ENCODE results near the gene CEBPA.

CEBPA gene

GRCh38 chr19:33302175-33302973 lies at the start of gene CEBPA:
TSS of gene CEBPA (minus strand) at chr19:33302534. CDS start at chr19:33302414, 120 bp downstream.
- peak; percentile 81 for DNase-seq

- DNase-seq = no peak
Observed at GRCh38 chr19:33350538-33351309, 48.4 kb upstream of the CEBPA start.

GRCh38 chr19:33349319-33350289 lies 47.3 kb upstream of the CEBPA start:
- DNase-seq = no peak

- DNase-seq = no peak
Observed at GRCh38 chr19:33348301-33349010, 46.1 kb upstream of the CEBPA start.

GRCh38 chr19:33347300-33347699 lies 45.0 kb upstream of the CEBPA start:
- DNase-seq = no peak

- DNase-seq = no peak
Observed at GRCh38 chr19:33346665-33347064, 44.3 kb upstream of the CEBPA start.

- DNase-seq = no peak
Observed at GRCh38 chr19:33345163-33345562, 42.8 kb upstream of the CEBPA start.

GRCh38 chr19:33344573-33344925 lies 42.2 kb upstream of the CEBPA start:
- DNase-seq = no peak

- DNase-seq = no peak
Observed at GRCh38 chr19:33343859-33344572, 41.7 kb upstream of the CEBPA start.

- no peak for DNase-seq
Observed at GRCh38 chr19:33343301-33343700, 41.0 kb upstream of the CEBPA start.

GRCh38 chr19:33340991-33341390 lies 38.7 kb upstream of the CEBPA start:
- no peak for DNase-seq

- no peak for DNase-seq
Observed at GRCh38 chr19:33339016-33339984, 37.0 kb upstream of the CEBPA start.

- no peak for DNase-seq
Observed at GRCh38 chr19:33335446-33335845, 33.1 kb upstream of the CEBPA start.

- DNase-seq = no peak
Observed at GRCh38 chr19:33334271-33334670, 31.9 kb upstream of the CEBPA start.

- no peak for DNase-seq
Observed at GRCh38 chr19:33333642-33334041, 31.3 kb upstream of the CEBPA start.

- DNase-seq = no peak
Observed at GRCh38 chr19:33333151-33333550, 30.8 kb upstream of the CEBPA start.

GRCh38 chr19:33332248-33332647 lies 29.9 kb upstream of the CEBPA start:
- DNase-seq = peak; percentile 47

- DNase-seq = no peak
Observed at GRCh38 chr19:33329736-33330135, 27.4 kb upstream of the CEBPA start.

- no peak for DNase-seq
Observed at GRCh38 chr19:33329060-33329459, 26.7 kb upstream of the CEBPA start.

GRCh38 chr19:33325920-33326319 lies 23.6 kb upstream of the CEBPA start:
- no peak for DNase-seq
